ENCODE data around the gene LRRC27. TPM values are rescaled to one million over a fixed set of nuclear protein-coding genes. Genes with fewer than 3 reads are reported as not detected.

LRRC27 gene
- total RNA-seq, 4 donors from 2014 or later: 5.9 to 69.5 (median 8.3) TPM; not detected in 1

DNA sequence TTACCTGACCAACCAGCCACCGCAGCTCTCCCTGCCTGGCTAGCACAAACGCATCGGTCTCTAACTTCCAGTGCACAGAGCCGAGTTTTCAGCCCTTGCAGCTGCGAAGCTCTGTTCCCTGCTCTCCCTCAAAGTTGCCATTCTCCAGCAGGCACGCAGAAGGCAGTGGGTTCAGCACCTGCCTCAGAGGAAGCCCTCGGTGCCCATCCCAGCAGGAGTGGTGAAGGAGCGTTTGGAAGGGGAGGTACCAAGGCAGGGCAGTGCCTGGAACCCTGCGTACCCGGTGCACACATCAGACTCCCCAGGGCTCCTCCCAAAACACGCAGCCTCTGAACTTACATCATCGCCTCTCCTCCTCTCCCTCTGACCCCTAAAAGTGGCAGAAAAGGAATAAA, 22.5 kb upstream of the LRRC27 start:
- DNase-seq: no peak
- WGBS, 2 donors (ENCODE audit: low coverage in 1 of 2): 69% methylated on average over 12 of the region's 12 CpGs; no CpG with 5 or more reads in 1 of the 2 donors

DNA sequence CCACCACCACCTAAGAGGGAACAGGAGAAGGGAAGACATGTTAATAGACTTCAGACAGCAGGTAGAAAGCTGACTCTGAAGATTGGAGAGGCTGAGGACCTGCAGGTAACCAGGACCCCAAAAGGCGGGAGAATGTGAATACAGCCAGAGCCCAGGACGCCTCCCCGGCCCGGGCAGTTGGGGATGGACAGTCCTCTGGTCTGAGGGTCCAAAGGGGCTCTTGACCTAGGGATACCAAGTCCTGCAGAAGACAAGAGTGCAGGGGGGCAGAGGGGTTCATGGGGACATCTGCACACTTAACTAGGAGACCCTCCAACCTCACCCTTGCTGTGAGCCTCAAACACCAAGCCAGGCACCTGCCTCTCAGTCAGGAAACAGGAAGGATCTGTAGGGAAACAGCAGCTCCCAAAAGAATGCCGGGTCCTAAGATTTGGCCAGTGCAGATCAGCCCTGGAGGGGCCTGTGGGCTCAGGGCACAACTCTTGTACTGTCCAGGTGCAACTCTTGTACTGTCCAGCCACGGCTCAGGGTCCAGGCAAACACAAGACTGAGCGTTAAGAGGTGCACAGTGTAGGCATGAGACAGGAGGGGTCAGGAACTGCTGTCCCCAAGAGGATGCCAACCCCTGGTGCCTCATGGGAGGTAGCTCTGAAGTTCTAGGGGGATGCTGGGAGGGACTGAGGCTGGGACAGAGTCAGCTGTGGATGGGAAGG, 22.0 kb upstream of the LRRC27 start:
- no peak overlapping the region for H3K4me3 ChIP-seq
- intact Hi-C loops (cut with DNase I; ENCODE audit: low total_unique reads): no loop called here
- no peak overlapping the region for H3K27ac ChIP-seq
- H3K4me1 ChIP-seq: peaks cover 5 to 20% (median 16%) of the 10 kb centered on the region in 4 donors
- no peak for TF ChIP-seq POLR2A (IDR thresholded peaks at IDR 0.05)
- no peak for TF ChIP-seq POLR2AphosphoS5 (IDR thresholded peaks at IDR 0.05)
- TF ChIP-seq, protein P1, sequence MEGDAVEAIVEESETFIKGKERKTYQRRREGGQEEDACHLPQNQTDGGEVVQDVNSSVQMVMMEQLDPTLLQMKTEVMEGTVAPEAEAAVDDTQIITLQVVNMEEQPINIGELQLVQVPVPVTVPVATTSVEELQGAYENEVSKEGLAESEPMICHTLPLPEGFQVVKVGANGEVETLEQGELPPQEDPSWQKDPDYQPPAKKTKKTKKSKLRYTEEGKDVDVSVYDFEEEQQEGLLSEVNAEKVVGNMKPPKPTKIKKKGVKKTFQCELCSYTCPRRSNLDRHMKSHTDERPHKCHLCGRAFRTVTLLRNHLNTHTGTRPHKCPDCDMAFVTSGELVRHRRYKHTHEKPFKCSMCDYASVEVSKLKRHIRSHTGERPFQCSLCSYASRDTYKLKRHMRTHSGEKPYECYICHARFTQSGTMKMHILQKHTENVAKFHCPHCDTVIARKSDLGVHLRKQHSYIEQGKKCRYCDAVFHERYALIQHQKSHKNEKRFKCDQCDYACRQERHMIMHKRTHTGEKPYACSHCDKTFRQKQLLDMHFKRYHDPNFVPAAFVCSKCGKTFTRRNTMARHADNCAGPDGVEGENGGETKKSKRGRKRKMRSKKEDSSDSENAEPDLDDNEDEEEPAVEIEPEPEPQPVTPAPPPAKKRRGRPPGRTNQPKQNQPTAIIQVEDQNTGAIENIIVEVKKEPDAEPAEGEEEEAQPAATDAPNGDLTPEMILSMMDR (IDR thresholded peaks at IDR 0.05): no peak
- TF ChIP-seq EP300 (IDR thresholded peaks at IDR 0.05; ENCODE audit: low read depth): no peak
- peaks cover 13% of the 10 kb centered on the region for H3K27me3 ChIP-seq
- WGBS, 2 donors (ENCODE audit: low coverage in 1 of 2): 84% methylated on average over 7 of the region's 7 CpGs; no CpG with 5 or more reads in 1 of the 2 donors
- no peaks in the 10 kb centered on the region for H3K36me3 ChIP-seq
- no peaks in the 10 kb centered on the region for H3K9me3 ChIP-seq
- in situ Hi-C loops (cut with MboI; ENCODE audit: low pct_ligation_motif_present in 1 of 4, low pct_unique_long_range_greater_than_20kb in 1 of 4, low sequenced_read_pairs in 3 of 4): no loop called here
- no peak for DNase-seq

More for the DNA sequence above, 22.5 kb upstream of the LRRC27 start:
- Histone ChIP-seq H3K9me3 (no peaks in the 10 kb centered on the region), H3K4me3 (no peak overlapping the region), H3K36me3 (no peaks in the 10 kb centered on the region), H3K4me1 (peaks cover 5 to 20% (median 16%) of the 10 kb centered on the region in 4 donors), H3K27ac (no peak overlapping the region), H3K27me3 (peaks cover 13% of the 10 kb centered on the region)
- in situ Hi-C loops (cut with MboI; ENCODE audit: low pct_ligation_motif_present in 1 of 4, low pct_unique_long_range_greater_than_20kb in 1 of 4, low sequenced_read_pairs in 3 of 4) (no loop called here), intact Hi-C loops (cut with DNase I; ENCODE audit: low total_unique reads) (no loop called here)
- TF ChIP-seq POLR2AphosphoS5 (IDR thresholded peaks at IDR 0.05) (no peak), EP300 (IDR thresholded peaks at IDR 0.05; ENCODE audit: low read depth) (no peak), POLR2A (IDR thresholded peaks at IDR 0.05) (no peak)
- TF ChIP-seq, protein P1 (IDR thresholded peaks at IDR 0.05): no peak

DNA sequence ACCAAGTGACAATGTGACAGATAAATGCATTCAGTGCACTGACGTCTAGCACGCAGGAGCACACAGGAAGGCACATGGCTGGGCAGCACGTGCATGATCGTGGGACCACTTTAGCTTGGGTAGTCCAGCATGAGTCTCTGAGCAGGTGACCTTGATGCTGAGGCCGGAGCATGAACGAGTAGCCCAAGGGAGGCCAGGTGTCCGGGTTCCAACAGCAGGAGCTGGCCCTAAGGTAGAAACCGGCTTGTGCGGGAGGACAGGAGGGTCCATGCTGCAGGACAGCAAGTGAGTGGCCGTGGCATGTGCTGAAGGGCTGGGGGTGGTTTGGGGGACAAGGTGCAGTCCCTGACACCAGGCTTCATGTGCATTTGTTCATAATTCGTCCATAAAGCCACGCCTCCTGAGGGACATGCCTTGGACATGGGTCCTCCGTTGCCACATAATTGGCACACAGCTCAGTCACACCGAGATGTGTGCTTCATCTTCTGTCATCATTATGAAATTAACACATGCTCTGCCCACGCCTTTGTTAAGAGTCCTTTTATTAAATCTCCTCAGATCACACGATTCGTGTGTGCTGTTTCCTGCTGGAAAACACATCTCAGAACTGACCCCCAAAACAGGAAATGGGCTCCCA, 21.2 kb upstream of the LRRC27 start:
- WGBS, 2 donors (ENCODE audit: low coverage in 1 of 2): 77 to 80% methylated on average over 2 to 17 of the region's 17 CpGs

More for the DNA sequence above, 21.2 kb upstream of the LRRC27 start:
- H3K4me1 ChIP-seq: peaks cover 5 to 20% (median 16%) of the 10 kb centered on the region in 4 donors
- in situ Hi-C loops (cut with MboI; ENCODE audit: low pct_ligation_motif_present in 1 of 4, low pct_unique_long_range_greater_than_20kb in 1 of 4, low sequenced_read_pairs in 3 of 4) (no loop called here), intact Hi-C loops (cut with DNase I; ENCODE audit: low total_unique reads) (no loop called here)
- H3K9me3 ChIP-seq: no peaks in the 10 kb centered on the region
- no peak for DNase-seq
- H3K36me3 ChIP-seq: no peaks in the 10 kb centered on the region
- no peak overlapping the region for H3K27ac ChIP-seq
- peaks cover 13% of the 10 kb centered on the region for H3K27me3 ChIP-seq
- TF ChIP-seq EP300 (IDR thresholded peaks at IDR 0.05; ENCODE audit: low read depth): no peak
- TF ChIP-seq, protein P1 (IDR thresholded peaks at IDR 0.05): no peak
- TF ChIP-seq POLR2A (IDR thresholded peaks at IDR 0.05): no peak
- TF ChIP-seq POLR2AphosphoS5 (IDR thresholded peaks at IDR 0.05): no peak
- no peak overlapping the region for H3K4me3 ChIP-seq

Measured in transverse colon (tissue), 4 donors.